ENCODE data around the gene NGRN. TPM values are rescaled to one million over a fixed set of nuclear protein-coding genes. Genes with fewer than 3 reads are reported as not detected.

Gene NGRN
- total and polyA plus RNA-seq, 2 of the 8 experiments (the other 6 are each of a cell fraction or from before 2014, with no cell fraction given): 60.1 to 101 TPM

DNA sequence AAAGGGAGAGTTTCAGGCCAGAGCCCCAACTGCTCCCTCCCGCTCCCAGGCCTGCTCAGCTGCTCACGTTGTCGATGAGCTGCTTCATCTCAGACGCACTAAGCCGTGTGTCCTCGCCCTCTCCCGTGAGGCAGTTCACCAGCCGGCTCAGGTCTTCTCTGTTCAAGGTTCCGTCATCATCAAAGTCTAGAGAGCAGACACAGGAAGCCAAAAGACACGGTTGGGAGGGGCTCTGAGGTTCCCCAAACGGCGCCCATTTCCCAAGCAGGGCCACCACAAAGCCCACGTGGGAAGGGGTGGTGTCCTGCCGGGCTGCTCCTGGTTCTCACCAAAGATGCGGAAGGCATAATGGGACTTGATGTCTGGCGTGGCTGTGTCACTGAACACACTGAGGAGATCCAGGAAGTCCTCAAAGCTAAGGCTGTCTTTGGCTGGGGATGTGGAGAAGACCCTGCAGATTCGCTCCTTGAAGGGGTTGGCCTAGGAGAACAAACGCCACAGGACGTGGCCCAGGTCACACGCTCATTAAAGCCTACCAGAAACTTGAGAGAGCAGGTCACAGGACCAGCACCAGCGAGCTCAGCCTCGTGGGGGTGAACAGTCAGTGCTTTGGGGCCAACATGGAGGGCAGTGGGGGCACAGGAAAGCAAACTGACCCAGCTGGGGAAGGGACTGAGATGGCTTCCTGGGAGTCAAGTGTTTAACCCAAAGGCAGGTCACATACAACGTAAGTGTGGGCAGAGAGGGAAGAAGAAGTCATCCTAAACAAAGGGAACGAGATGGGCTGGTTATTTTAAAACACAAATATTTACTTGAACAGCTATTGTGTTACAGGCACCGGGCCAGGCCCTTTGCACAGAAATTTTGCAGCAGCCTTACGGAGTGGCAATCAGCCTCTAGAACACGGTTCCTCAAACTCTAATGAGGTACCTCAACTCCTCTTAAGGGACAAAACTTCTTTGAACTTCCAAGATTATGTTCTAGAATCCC is 34.1 kb upstream of the NGRN start (continued):
- TF ChIP-seq RNF2 (IDR thresholded peaks at IDR 0.05; ENCODE audit: borderline replicate concordance, low read depth, low read length, missing control alignments, poor library complexity, severe bottlenecking) (no peak), EGR1 (IDR thresholded peaks at IDR 0.05; ENCODE audit: borderline replicate concordance, low read depth, low read length) (no peak), NANOG (IDR thresholded peaks at IDR 0.05; ENCODE audit: insufficient read depth, low read depth, low read length, poor library complexity, severe bottlenecking) (no peak), RXRA (IDR thresholded peaks at IDR 0.05; ENCODE audit: insufficient read depth, low read depth, low read length) (no peak), POLR2AphosphoS5 (IDR thresholded peaks at IDR 0.05; ENCODE audit: low read depth, low read length) (no peak), CBX8 (IDR thresholded peaks at IDR 0.05; ENCODE audit: borderline replicate concordance, low read depth, low read length) (no peak), TCF12 (IDR thresholded peaks at IDR 0.05; ENCODE audit: low read depth, low read length) (no peak), HDAC2 (IDR thresholded peaks at IDR 0.05; ENCODE audit: borderline replicate concordance in 1 of 2, low read depth in 2 of 2, low read length in 2 of 2) (no peak)
- TF ChIP-seq, protein P1, sequence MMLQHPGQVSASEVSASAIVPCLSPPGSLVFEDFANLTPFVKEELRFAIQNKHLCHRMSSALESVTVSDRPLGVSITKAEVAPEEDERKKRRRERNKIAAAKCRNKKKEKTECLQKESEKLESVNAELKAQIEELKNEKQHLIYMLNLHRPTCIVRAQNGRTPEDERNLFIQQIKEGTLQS (IDR thresholded peaks at IDR 0.05; ENCODE audit: insufficient read depth, low read depth, low read length): no peak
